GM18511 (cell line): ENCODE results near the gene FGD5.
A peak's percentile ranks its signal among the peaks of the same experiment; 100 is the strongest.
"Not testable (repeated sequence)": the region's sequence is repeated elsewhere in the genome, so short reads cannot be mapped to it uniquely, and the experiment has no call there.

ENCODE experiments used
- ATAC-seq: cut with Tn5 transposase; IDR thresholded peaks from one replicate; pipeline ENCODE4 v1.9.1; 2021; ENCODE audit warnings: mild to moderate bottlenecking, moderate library complexity; ENCODE audit not compliant: unreplicated experiment

The FGD5 gene

DNA sequence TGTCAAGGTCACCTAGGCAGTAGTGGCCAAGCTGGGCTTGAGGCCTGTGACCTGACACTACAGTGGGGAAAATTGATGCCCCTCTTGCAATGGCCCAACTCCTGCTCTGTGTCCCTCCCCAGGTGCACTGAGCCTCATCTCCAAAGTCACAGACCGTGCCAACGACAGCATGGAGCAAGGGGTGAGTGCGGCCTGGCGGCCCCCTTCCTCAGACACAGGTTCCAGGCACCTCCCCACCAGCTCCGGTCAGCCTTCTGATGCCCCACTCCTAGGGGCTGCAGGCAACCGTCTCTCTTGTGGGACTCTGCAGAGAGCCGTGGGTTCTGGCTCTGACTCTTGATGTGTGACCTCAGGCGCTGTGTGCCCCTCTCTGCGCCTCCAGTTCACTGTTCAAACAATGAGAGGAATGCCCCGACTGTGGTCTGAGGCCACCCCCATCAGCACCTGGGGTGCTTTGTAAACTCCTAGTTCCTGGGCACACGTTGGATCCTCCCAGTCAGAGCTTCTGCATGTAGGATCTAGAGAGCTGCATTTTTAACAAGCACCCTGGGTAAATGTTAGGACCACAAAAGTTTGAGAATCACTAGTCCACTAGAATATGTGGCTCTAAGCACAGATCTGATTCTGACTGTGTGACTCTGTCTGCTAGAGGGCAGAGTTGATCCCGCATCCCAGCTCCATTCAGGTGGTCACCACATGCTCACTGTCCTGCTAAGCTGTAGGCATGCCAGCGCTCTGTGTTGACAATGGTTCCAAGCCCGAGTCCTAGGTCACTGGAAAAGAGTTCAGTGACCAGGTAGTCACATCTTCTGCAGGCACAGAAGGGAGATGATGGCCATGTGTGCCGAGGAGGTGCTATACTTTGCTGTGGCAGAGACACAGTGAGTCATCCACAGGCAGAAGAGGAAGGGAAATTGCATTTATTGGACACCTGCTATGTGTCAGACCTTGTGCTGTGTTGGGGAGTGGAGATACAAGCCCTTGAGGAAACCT, 82.4 kb downstream of the FGD5 start:
- no peak for ATAC-seq

GRCh38 chr3:14902719-14903118, 84.0 kb downstream of the FGD5 start:
- ATAC-seq, result no peak

DNA sequence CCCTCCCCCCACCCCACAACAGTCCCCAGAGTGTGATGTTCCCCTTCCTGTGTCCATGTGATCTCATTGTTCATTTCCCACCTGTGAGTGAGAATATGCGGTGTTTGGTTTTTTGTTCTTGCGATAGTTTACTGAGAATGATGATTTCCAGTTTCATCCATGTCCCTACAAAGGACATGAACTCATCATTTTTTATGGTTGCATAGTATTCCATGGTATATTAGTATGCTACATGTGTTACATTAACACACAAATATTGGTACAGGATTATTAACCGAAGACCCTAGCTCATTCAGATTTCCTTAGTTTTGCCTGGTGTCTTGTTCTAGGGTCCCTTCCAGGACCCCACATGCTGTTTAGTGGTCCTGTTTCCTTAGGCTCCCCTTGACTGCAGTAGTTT, 84.7 kb downstream of the FGD5 start:
- not testable (repeated sequence) for ATAC-seq

- ATAC-seq, result no peak
Observed at GRCh38 chr3:14905055-14905657, 86.4 kb downstream of the FGD5 start.

DNA sequence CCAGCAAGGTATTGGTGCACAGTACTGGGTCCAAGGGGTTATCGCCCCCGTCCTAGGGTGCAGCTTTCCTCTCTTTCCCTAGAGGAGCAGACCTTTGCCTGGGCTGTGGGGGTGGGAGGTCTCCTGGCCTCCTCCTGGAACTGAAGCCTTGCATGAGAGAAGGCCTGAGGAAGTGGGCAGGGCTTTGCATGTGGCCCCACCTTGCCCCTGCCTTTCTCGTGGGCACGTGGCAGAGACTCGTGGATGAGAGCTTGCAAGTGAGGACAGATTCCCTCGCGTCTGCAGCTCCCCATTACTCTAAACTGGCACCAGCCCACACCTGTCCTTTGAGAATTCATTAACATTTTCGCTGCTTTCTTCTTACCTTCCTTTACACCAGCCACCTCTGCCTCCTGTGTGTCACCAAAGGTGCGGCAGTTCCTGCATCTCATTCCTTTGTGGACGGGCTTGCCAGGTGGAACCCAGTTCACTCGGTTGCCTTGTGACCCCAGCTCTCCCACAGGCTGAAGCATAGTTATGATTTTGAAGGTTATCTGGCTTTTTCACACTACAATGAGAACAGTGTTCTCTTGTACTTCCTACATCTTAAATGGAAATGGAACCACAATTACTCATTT, 87.7 kb downstream of the FGD5 start:
- no peak for ATAC-seq

- no peak for ATAC-seq
Observed at GRCh38 chr3:14907043-14907966, 88.5 kb downstream of the FGD5 start.

- no peak for ATAC-seq
Observed at GRCh38 chr3:14909250-14909649, 90.5 kb downstream of the FGD5 start.

GRCh38 chr3:14911651-14912050, 92.9 kb downstream of the FGD5 start:
- ATAC-seq, result no peak

GRCh38 chr3:14913071-14913925, 94.5 kb downstream of the FGD5 start:
- ATAC-seq, result no peak

DNA sequence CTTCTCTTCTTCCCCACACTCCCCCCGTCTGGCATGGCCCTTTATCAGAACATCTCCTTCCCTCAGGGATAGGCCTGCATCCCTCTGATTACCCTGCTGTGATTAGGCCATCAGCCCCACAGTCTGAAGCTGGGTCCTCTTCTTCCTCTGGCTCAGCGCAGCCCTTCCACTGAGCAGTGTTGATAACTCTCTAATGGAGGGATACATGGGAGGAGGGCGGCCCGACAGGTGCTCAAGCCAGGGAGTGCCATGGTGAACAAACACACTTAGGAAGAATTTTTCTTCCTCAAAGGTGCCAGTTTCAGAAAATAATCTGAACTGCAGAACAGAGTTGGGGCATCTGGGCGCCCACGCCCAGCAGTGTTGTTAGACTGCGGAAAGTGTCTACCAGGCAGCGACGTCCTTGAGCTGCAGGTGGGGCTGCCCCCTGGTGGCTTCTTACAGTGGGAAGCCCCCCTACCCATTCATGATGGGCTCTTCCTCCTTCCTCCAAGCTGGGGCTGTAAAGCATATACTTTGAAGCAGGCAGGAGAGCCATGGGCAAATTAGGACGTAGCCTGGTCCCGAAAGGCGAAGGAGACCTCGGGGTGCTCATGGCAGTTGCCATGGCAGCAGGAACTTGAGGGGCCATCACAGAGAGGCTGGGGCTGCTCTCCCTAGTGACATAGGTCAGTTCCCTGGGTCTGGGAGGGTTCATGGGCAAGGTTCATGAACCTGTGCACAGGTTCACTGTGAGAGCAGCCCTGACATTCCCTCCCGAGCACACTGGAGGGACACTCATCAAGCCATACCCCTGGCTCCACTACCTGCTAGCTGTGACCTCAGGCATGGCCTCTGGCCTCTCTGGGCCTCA, 95.4 kb downstream of the FGD5 start:
- ATAC-seq, result no peak

GRCh38 chr3:14914779-14915117, 96.0 kb downstream of the FGD5 start:
- no peak for ATAC-seq

DNA sequence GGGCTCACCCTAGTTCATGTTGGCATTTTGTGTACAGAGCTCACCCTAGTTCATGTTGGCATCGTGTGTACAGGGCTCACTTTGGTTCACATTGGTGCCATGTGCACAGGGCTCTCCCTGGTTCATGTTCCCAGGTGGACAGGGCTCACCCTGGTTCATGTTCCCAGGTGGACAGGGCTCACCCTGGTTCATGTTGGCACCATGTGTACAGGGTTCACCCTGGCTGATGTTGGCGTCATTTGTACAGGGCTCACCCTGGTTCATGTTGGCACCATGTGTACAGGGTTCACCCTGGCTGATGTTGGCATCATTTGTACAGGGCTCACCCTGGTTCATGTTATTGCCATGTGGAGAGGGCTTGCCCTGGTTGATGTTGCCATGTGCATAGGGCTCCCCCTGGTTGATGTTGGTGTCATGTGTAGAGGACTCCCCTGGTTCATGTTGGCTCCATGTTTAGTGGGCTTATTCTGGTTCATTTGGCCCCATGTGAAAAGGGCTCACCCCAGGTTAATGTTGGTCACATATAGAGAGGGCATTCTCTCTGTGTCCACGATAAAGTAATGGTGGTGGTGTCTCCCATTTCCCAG, 97.0 kb downstream of the FGD5 start:
- ATAC-seq, result no peak

- no peak for ATAC-seq
Observed at GRCh38 chr3:14918356-14918860, 99.6 kb downstream of the FGD5 start.

DNA sequence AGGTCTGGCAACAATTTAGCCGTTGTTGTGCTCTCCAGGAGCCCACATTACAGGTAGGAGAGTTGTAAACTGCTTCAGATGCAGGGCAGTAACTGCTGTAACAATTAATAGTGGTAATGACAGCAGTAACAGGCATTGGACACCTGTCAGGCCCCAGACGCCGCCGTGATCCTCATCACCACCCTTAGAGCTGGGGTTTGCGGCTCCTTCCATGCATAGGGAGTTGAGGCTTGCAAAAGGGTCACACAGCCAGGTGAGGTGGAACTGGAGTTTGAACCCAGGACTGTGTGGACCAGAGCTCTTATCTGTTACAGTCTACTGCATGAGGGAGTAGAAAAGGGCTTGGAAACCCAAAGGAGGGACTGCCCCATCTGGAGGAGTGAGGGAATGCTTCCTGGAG, 101.8 kb downstream of the FGD5 start:
- ATAC-seq, result no peak

GRCh38 chr3:14921034-14921616, 102.4 kb downstream of the FGD5 start:
- ATAC-seq, result peak; percentile 84

- no peak for ATAC-seq
Observed at GRCh38 chr3:14921811-14922705, 103.3 kb downstream of the FGD5 start.

DNA sequence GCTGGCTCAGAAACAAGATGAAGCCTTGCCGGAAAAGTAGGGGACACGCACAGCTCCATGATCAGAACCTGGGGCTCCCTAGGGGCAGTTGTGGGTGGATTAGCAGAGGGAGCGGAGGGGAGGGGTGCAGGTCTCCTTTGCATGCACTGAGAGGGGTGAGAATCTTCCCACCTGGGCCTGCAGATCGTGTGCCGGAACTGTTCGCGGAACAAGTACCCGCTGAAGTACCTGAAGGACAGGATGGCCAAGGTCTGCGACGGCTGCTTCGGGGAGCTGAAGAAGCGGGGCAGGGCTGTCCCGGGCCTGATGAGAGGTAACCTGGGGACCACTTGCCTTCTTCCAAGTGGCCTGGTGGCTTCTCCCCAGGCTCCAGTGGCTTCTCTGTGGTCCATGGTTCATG, 104.1 kb downstream of the FGD5 start:
- no peak for ATAC-seq
